Measurements from ENCODE around the gene COIL. TPM values are rescaled to one million over a fixed set of nuclear protein-coding genes. Genes with fewer than 3 reads are reported as not detected.

The COIL gene
- total RNA-seq, 3 donors from 2014 or later: 8.8 to 23.0 (median 16.7) TPM

DNA sequence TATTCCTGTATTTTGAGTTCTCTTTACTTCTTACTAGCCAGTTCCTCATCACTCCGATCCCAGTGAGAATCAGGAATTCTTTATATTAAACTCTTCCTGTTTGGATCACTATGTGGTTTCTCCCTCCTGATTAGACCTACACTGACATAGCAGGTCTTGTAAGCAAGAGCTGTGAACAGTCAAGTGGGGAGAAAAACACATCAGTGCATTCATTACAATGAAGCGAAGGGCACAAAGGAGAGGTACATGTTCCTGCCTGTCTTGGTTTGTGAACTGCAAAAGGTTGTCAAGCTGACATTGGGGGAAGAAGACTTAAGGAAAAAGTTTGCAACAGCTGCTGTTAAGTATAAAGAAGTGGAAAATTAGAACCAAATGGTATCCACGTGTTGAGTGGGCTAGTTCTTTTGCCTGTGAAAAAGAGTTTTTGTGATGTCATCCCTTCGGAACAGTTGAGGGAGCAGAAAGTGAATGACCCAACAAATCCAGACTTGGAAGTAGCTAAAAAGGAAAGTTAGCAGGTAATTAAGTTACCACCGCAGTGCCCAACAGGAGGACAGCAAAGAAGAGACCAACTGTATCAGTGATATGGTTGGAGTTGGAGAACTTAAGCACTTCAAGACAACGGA, 24.0 kb downstream of the COIL start:
- intact Hi-C loops (cut with DNase I; ENCODE audit: low total_unique reads): no loop called here
- no peak overlapping the region for H3K4me3 ChIP-seq
- H3K27ac ChIP-seq: peak overlapping the region in 1 of 2 donors; percentile 28
- TF ChIP-seq POLR2AphosphoS5 (IDR thresholded peaks at IDR 0.05): no peak
- no peak for TF ChIP-seq POLR2A (IDR thresholded peaks at IDR 0.05)
- TF ChIP-seq, protein P1, sequence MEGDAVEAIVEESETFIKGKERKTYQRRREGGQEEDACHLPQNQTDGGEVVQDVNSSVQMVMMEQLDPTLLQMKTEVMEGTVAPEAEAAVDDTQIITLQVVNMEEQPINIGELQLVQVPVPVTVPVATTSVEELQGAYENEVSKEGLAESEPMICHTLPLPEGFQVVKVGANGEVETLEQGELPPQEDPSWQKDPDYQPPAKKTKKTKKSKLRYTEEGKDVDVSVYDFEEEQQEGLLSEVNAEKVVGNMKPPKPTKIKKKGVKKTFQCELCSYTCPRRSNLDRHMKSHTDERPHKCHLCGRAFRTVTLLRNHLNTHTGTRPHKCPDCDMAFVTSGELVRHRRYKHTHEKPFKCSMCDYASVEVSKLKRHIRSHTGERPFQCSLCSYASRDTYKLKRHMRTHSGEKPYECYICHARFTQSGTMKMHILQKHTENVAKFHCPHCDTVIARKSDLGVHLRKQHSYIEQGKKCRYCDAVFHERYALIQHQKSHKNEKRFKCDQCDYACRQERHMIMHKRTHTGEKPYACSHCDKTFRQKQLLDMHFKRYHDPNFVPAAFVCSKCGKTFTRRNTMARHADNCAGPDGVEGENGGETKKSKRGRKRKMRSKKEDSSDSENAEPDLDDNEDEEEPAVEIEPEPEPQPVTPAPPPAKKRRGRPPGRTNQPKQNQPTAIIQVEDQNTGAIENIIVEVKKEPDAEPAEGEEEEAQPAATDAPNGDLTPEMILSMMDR (IDR thresholded peaks at IDR 0.05): no peak
- H3K27me3 ChIP-seq: no peaks in the 10 kb centered on the region
- no peaks in the 10 kb centered on the region for H3K9me3 ChIP-seq
- H3K36me3 ChIP-seq: no peaks in the 10 kb centered on the region
- no peaks in the 10 kb centered on the region for H3K4me1 ChIP-seq
- DNase-seq (ENCODE audit: low spot score in 2 of 2): no peak

DNA sequence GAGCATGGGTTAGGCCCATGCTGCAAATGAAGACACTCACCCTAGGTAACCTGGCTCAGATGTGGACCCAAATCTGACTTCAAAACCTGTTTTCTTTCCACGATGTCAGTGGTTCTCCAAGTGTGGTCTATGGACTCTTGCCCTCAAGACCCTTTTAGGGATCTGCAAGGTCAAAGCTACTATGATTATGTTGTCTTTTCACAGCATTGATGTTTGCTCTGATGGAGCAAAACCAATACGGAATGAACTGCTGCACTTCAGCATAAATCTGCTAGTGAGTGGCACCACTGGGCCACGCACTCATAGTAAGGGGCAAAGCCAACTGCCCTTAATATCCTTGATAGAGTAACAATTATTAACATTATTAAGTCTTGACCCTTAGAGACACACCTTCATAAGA, 25.4 kb downstream of the COIL start:
- intact Hi-C loops (cut with DNase I; ENCODE audit: low total_unique reads): no loop called here
- Histone ChIP-seq H3K36me3 (no peaks in the 10 kb centered on the region), H3K27ac (no peak overlapping the region), H3K27me3 (no peaks in the 10 kb centered on the region), H3K4me1 (no peaks in the 10 kb centered on the region), H3K9me3 (peaks cover 0 to 11% of the 10 kb centered on the region in 2 donors), H3K4me3 (no peak overlapping the region)
- TF ChIP-seq POLR2A (IDR thresholded peaks at IDR 0.05) (no peak), POLR2AphosphoS5 (IDR thresholded peaks at IDR 0.05) (no peak)
- TF ChIP-seq, protein P1 (IDR thresholded peaks at IDR 0.05): no peak
- no peak for DNase-seq (ENCODE audit: low spot score in 2 of 2)

DNA sequence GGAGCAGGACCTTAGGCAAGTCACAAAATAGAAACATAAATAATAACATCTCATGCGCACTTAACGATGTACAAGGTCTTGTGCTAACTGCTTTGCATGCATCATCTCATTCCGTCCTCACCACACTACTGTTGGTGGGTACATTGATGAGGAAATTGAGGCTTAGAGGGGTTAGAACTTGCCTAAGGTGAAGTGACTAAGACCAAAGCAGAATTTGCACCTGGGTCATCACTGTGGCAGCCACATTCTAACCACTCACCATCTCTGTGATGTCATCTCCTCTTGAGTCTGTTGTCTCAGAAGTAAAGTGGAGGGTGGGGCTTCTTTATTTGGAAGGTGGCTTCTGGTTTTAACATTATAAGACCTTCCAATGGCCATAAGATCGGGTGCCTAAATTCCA, 26.6 kb downstream of the COIL start:
- no peaks in the 10 kb centered on the region for H3K36me3 ChIP-seq
- peaks cover 0 to 11% of the 10 kb centered on the region in 2 donors for H3K9me3 ChIP-seq
- no peak overlapping the region for H3K4me3 ChIP-seq
- intact Hi-C loops (cut with DNase I; ENCODE audit: low total_unique reads): no loop called here
- no peaks in the 10 kb centered on the region for H3K27me3 ChIP-seq
- no peak overlapping the region for H3K27ac ChIP-seq
- H3K4me1 ChIP-seq: no peaks in the 10 kb centered on the region
- no peak for TF ChIP-seq POLR2AphosphoS5 (IDR thresholded peaks at IDR 0.05)
- TF ChIP-seq, protein P1 (IDR thresholded peaks at IDR 0.05): no peak
- TF ChIP-seq POLR2A (IDR thresholded peaks at IDR 0.05): no peak
- no peak for DNase-seq (ENCODE audit: low spot score in 2 of 2)

DNA sequence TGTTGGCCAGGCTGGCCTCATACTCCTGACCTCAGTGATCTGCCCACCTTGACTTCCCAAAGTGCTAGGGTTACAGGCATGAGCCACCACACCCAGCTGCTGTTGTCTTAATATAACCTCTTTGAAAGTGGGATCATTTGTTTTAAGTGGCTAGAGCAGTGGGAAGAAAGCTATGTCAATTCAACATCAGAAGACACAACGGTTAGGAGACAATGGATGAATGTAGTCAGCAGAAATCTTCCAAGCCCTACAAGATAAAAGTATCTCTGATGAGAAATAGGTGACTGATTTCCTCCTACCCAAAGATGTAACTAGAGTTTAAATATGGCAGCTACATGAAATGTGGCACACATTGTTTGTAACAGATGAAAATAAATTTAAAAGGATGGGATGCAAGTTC, 27.0 kb downstream of the COIL start:
- intact Hi-C loops (cut with DNase I; ENCODE audit: low total_unique reads): no loop called here
- Histone ChIP-seq H3K27me3 (no peaks in the 10 kb centered on the region), H3K9me3 (peaks cover 0 to 11% of the 10 kb centered on the region in 2 donors), H3K4me1 (no peaks in the 10 kb centered on the region), H3K27ac (no peak overlapping the region), H3K4me3 (no peak overlapping the region), H3K36me3 (no peaks in the 10 kb centered on the region)
- DNase-seq (ENCODE audit: low spot score in 2 of 2): no peak
- TF ChIP-seq POLR2AphosphoS5 (IDR thresholded peaks at IDR 0.05) (no peak), POLR2A (IDR thresholded peaks at IDR 0.05) (no peak)
- TF ChIP-seq, protein P1 (IDR thresholded peaks at IDR 0.05): no peak

DNA sequence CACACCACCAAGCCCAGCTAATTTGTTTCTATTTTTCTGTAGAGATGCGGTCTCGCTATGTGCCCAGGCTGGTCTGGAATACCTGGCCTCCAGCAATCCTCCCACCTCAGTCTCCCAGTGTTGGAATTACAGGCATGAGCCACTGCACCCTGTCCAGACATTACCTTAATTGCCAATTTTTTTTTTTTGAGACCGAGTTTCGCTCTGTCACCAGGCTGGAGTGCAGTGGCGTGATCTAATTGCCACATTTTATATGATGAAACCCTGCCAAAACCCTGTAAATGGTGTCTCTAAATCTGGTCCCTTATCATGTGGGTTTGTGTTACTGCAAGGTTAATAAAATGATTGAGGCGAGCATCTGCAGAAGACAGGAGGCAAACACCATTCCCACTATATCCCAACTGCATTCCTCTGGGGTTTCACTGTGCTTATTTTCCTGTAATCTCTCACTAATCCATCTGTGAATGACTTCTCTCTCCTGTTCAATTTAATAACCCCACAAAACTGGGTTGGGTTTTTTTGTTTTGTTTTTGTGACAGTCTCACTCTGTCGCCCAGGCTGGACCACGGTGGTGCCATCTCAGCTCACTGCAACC, 27.6 kb downstream of the COIL start:
- Histone ChIP-seq H3K4me1 (no peaks in the 10 kb centered on the region), H3K4me3 (no peak overlapping the region), H3K27me3 (no peaks in the 10 kb centered on the region), H3K9me3 (peaks cover 0 to 11% of the 10 kb centered on the region in 2 donors), H3K36me3 (no peaks in the 10 kb centered on the region), H3K27ac (no peak overlapping the region)
- TF ChIP-seq POLR2A (IDR thresholded peaks at IDR 0.05) (no peak), POLR2AphosphoS5 (IDR thresholded peaks at IDR 0.05) (no peak)
- TF ChIP-seq, protein P1 (IDR thresholded peaks at IDR 0.05): no peak
- DNase-seq (ENCODE audit: low spot score in 2 of 2): no peak
- intact Hi-C loops (cut with DNase I; ENCODE audit: low total_unique reads): no loop called here
